ENCODE data around the gene PPP1R37. TPM values are rescaled to one million over a fixed set of nuclear protein-coding genes. Genes with fewer than 3 reads are reported as not detected.

PPP1R37 gene
- total and polyA plus RNA-seq, 2 of the 8 experiments (the other 6 are each of a cell fraction or from before 2014, with no cell fraction given), result 14.6 to 25.7 TPM

- H3K9me3 ChIP-seq (ENCODE audit: insufficient read depth in 2 of 2, low read depth in 1 of 2, low read length in 1 of 2), result no peaks in the 10 kb centered on the region
- no peak overlapping the region for H3K23ac ChIP-seq (ENCODE audit: insufficient read length)
- no peaks in the 10 kb centered on the region for H3K23me2 ChIP-seq (ENCODE audit: low read depth, low read length)
- H3K14ac ChIP-seq (ENCODE audit: insufficient read length), result no peak overlapping the region
- no peak overlapping the region for H3K4me3 ChIP-seq (ENCODE audit: extremely low read depth in 1 of 4, insufficient read depth in 2 of 4, low read depth in 3 of 4, low read length in 4 of 4)
- no peak overlapping the region for H2BK5ac ChIP-seq (ENCODE audit: low read depth, low read length)
- H3K79me2 ChIP-seq (ENCODE audit: control insufficient read depth in 1 of 2, insufficient read depth in 2 of 2, low read length in 2 of 2), result no peaks in the 10 kb centered on the region
- no peaks in the 10 kb centered on the region; a peak in 1 of 7 replicates for H3K27me3 ChIP-seq (replicated peaks in 1 of 4; ENCODE audit: control insufficient read depth in 3 of 4, extremely low read depth in 1 of 4, insufficient read depth in 3 of 4, low read length in 3 of 4)
- H3K4ac ChIP-seq (replicated peaks; ENCODE audit: insufficient read length, low read depth, low read length), result no peak overlapping the region
- no peak overlapping the region for H4K91ac ChIP-seq (replicated peaks; ENCODE audit: insufficient read length, low read length)
- no peak overlapping the region for H3K18ac ChIP-seq (ENCODE audit: extremely low read depth, low read length)
- H2BK15ac ChIP-seq (ENCODE audit: low read length), result no peak overlapping the region; the same call in 1 of the 2 replicates
- no peaks in the 10 kb centered on the region for H3K36me3 ChIP-seq (ENCODE audit: control insufficient read depth in 2 of 4, insufficient read depth in 4 of 4, low read length in 3 of 4)
- H2AFZ ChIP-seq (ENCODE audit: low read length), result peak overlapping the region; percentile 97; the same call in 1 of the 2 replicates
- H2BK120ac ChIP-seq (replicated peaks; ENCODE audit: low read depth, low read length), result no peak overlapping the region
- ChIA-PET POLR2A (ENCODE audit: partially characterized antibody) (interaction anchor here (0.8 to 1.6 kb wide), 3 partner anchors 9 to 35 kb away, joined by 3 to 8 read pairs (median 3); partner anchors contain the start of genes BLOC1S3 and TRAPPC6A), CTCF (ENCODE audit: partially characterized antibody) (interaction anchor here (0.7 to 8.1 kb wide), 42 partner anchors 9 to 339 kb away, joined by 3 to 54 read pairs (median 4); partner anchors contain the start of genes BLOC1S3, MARK4, NKPD1 and TRAPPC6A)
- H2AK5ac ChIP-seq (ENCODE audit: low read depth, low read length), result no peak overlapping the region
- no peaks in the 10 kb centered on the region for H4K20me1 ChIP-seq (replicated peaks in 1 of 2; ENCODE audit: control insufficient read depth in 1 of 2, insufficient read depth in 2 of 2, low read length in 2 of 2)
- 0 out of 2 replicates have a peak overlapping the region, but pooled peaks have one; percentile 38 for H4K8ac ChIP-seq (ENCODE audit: extremely low read depth, insufficient read depth, low read length)
- H3K4me1 ChIP-seq (replicated peaks in 1 of 4; ENCODE audit: control insufficient read depth in 3 of 4, insufficient read depth in 4 of 4, low read length in 3 of 4), result peaks cover 0 to 3% (median 2%) of the 10 kb centered on the region in 4 experiments; a peak in 3 of 7 replicates
- peak in 1 of 2 experiments; percentile 61 for DNase-seq (ENCODE audit: low read depth in 1 of 2, low spot score in 2 of 2)
- no peak overlapping the region for H4K5ac ChIP-seq (ENCODE audit: insufficient read length, low read depth, low read length)
- H3K27ac ChIP-seq (ENCODE audit: low read depth, low read length), result no peak overlapping the region
- no peak overlapping the region for H2BK12ac ChIP-seq (ENCODE audit: low read depth, low read length)
- H3K4me2 ChIP-seq (ENCODE audit: insufficient read depth in 1 of 2, low read depth in 2 of 2, low read length in 2 of 2), result peak overlapping the region in 1 of 2 experiments; percentile 48; a peak in 3 of 4 replicates
- H3K9ac ChIP-seq (replicated peaks in 1 of 4; ENCODE audit: extremely low read depth in 1 of 4, low read depth in 3 of 4, low read length in 3 of 4), result no peak overlapping the region; a peak in 2 of 7 replicates
- peak; percentile 90 for FAIRE-seq
- H3K79me1 ChIP-seq (ENCODE audit: low read depth, low read length), result no peaks in the 10 kb centered on the region
- WGBS, 2 experiments (ENCODE audit: extremely low coverage in 1 of 2, insufficient coverage in 1 of 2, insufficient read length in 1 of 2, insufficient replicate concordance in 2 of 2, low coverage in 1 of 2, low lambda C conversion rate in 2 of 2, missing lambda C conversion rate in 1 of 2), result 41% methylated on average over 12 of the region's 12 CpGs; no CpG with 5 or more reads in 1 of the 2 experiments
- no peak overlapping the region for H2BK20ac ChIP-seq (ENCODE audit: low read length)
- H3K56ac ChIP-seq (replicated peaks; ENCODE audit: insufficient read length, low read depth, low read length), result no peak overlapping the region
- TF ChIP-seq CREB1 (IDR thresholded peaks at IDR 0.05) (0 out of 2 replicates have a peak, but pooled peaks have one; percentile 8), TEAD4 (IDR thresholded peaks at IDR 0.05; ENCODE audit: low read depth, low read length) (peak; percentile 61), SIN3A (conservative IDR thresholded peaks at IDR 0.05 in 1 of 2, IDR thresholded peaks at IDR 0.05 in 1 of 2; ENCODE audit: low read depth in 1 of 2, low read length in 2 of 2) (no peak), EP300 (IDR thresholded peaks at IDR 0.05; ENCODE audit: borderline replicate concordance in 1 of 2, low read depth in 2 of 2, low read length in 2 of 2) (no peak), MAFK (IDR thresholded peaks at IDR 0.05; ENCODE audit: low read depth, low read length) (no peak), RAD21 (IDR thresholded peaks at IDR 0.05 in 1 of 2, conservative IDR thresholded peaks at IDR 0.05 in 1 of 2; ENCODE audit: low read depth in 2 of 2, low read length in 2 of 2) (peak; percentile 65 to 75), CTCF (IDR thresholded peaks at IDR 0.05; ENCODE audit: control extremely low read depth in 1 of 3, insufficient read depth in 1 of 3, low read depth in 1 of 3, low read length in 3 of 3) (peak in 2 of 3 experiments; percentile 71 to 74; a peak in 3 of 4 replicates), ASH2L (IDR thresholded peaks at IDR 0.05; ENCODE audit: low read length) (no peak)
These were observed 94.6 kb downstream of the PPP1R37 start for GRCh38 chr19:45187421-45188100.
